ENCODE measurements around the gene SYT3. TPM values are rescaled to one million over a fixed set of nuclear protein-coding genes. Genes with fewer than 3 reads are reported as not detected.

SYT3 gene
- total RNA-seq, 1 experiment from 2014 or later = 0.41 TPM

- Histone ChIP-seq H3K4me1 (no peaks in the 10 kb centered on the region), H3K4me3 (ENCODE audit: low read depth, low read length) (no peak overlapping the region), H3K36me3 (ENCODE audit: control insufficient read depth, insufficient read depth, low read length) (no peaks in the 10 kb centered on the region), H3K27me3 (replicated peaks; ENCODE audit: control insufficient read depth, insufficient read depth, low read length) (no peaks in the 10 kb centered on the region), H3K9me3 (peaks cover 9% of the 10 kb centered on the region)
- Mint-ChIP-seq H3K9me3 (ENCODE audit: unreplicated experiment) (no peaks in the 10 kb centered on the region), H3K4me3 (ENCODE audit: unreplicated experiment) (no peak overlapping the region), H3K27ac (ENCODE audit: unreplicated experiment) (no peak overlapping the region), H3K27me3 (ENCODE audit: insufficient read depth, unreplicated experiment) (peaks cover 14% of the 10 kb centered on the region), H3K4me1 (ENCODE audit: low read depth, unreplicated experiment) (peaks cover 11% of the 10 kb centered on the region), H3K36me3 (ENCODE audit: insufficient read depth, unreplicated experiment) (no peaks in the 10 kb centered on the region)
- CTCF ChIA-PET = no interaction called here
- intact Hi-C loops (cut with micrococcal nuclease; ENCODE audit: unreplicated experiment) = no loop called here
- no peak for DNase-seq
- TF ChIP-seq CTCF (IDR thresholded peaks at IDR 0.05; ENCODE audit: insufficient read depth in 1 of 2, low read depth in 1 of 2, low read length in 1 of 2, severe bottlenecking in 1 of 2, unreplicated experiment in 1 of 2) = no peak
- POLR2A ChIA-PET = no interaction called here
- no TSS peak for BruUV-seq (replicated peaks)
Measured at GRCh38 chr19:50668416-50668815, 28.7 kb upstream of the SYT3 start.

- Histone ChIP-seq H3K4me1 (no peaks in the 10 kb centered on the region), H3K27me3 (replicated peaks; ENCODE audit: control insufficient read depth, insufficient read depth, low read length) (no peaks in the 10 kb centered on the region), H3K9me3 (peaks cover 9% of the 10 kb centered on the region), H3K36me3 (ENCODE audit: control insufficient read depth, insufficient read depth, low read length) (no peaks in the 10 kb centered on the region), H3K4me3 (ENCODE audit: low read depth, low read length) (no peak overlapping the region)
- Mint-ChIP-seq H3K4me3 (ENCODE audit: unreplicated experiment) (no peak overlapping the region), H3K27ac (ENCODE audit: unreplicated experiment) (no peak overlapping the region), H3K4me1 (ENCODE audit: low read depth, unreplicated experiment) (peaks cover 11% of the 10 kb centered on the region), H3K27me3 (ENCODE audit: insufficient read depth, unreplicated experiment) (peaks cover 11% of the 10 kb centered on the region), H3K9me3 (ENCODE audit: unreplicated experiment) (no peaks in the 10 kb centered on the region), H3K36me3 (ENCODE audit: insufficient read depth, unreplicated experiment) (no peaks in the 10 kb centered on the region)
- no peak for DNase-seq
- ChIA-PET CTCF (no interaction called here), POLR2A (no interaction called here)
- no peak for TF ChIP-seq CTCF (IDR thresholded peaks at IDR 0.05; ENCODE audit: insufficient read depth in 1 of 2, low read depth in 1 of 2, low read length in 1 of 2, severe bottlenecking in 1 of 2, unreplicated experiment in 1 of 2)
- intact Hi-C loops (cut with micrococcal nuclease; ENCODE audit: unreplicated experiment) = no loop called here
- no TSS peak for BruUV-seq (replicated peaks)
Measured at GRCh38 chr19:50667759-50668231, 28.1 kb upstream of the SYT3 start.

- no peaks in the 10 kb centered on the region for H3K4me1 ChIP-seq
- BruUV-seq (replicated peaks) = no TSS peak
- no peaks in the 10 kb centered on the region for H3K36me3 ChIP-seq (ENCODE audit: control insufficient read depth, insufficient read depth, low read length)
- Mint-ChIP-seq H3K9me3 (ENCODE audit: unreplicated experiment) (no peaks in the 10 kb centered on the region), H3K4me1 (ENCODE audit: low read depth, unreplicated experiment) (peaks cover 11% of the 10 kb centered on the region), H3K36me3 (ENCODE audit: insufficient read depth, unreplicated experiment) (no peaks in the 10 kb centered on the region), H3K27ac (ENCODE audit: unreplicated experiment) (no peak overlapping the region), H3K27me3 (ENCODE audit: insufficient read depth, unreplicated experiment) (peaks cover 11% of the 10 kb centered on the region), H3K4me3 (ENCODE audit: unreplicated experiment) (no peak overlapping the region)
- H3K4me3 ChIP-seq (ENCODE audit: low read depth, low read length) = no peak overlapping the region
- CTCF ChIA-PET = no interaction called here
- H3K9me3 ChIP-seq = peaks cover 9% of the 10 kb centered on the region
- DNase-seq = no peak
- TF ChIP-seq CTCF (IDR thresholded peaks at IDR 0.05; ENCODE audit: insufficient read depth in 1 of 2, low read depth in 1 of 2, low read length in 1 of 2, severe bottlenecking in 1 of 2, unreplicated experiment in 1 of 2) = no peak
- POLR2A ChIA-PET = no interaction called here
- intact Hi-C loops (cut with micrococcal nuclease; ENCODE audit: unreplicated experiment) = no loop called here
- no peaks in the 10 kb centered on the region for H3K27me3 ChIP-seq (replicated peaks; ENCODE audit: control insufficient read depth, insufficient read depth, low read length)
Measured at GRCh38 chr19:50667177-50667758, 27.6 kb upstream of the SYT3 start.
